ENCODE results near the gene ZNF142.

GRCh38 chr2:218659988-218660358, 550 bp upstream of the ZNF142 start:
- TF ChIP-seq CTCF (IDR thresholded peaks at IDR 0.05 in 8 of 11, conservative IDR thresholded peaks at IDR 0.05 in 3 of 11) (no peak), POLR2A (IDR thresholded peaks at IDR 0.05) (no peak), POLR2AphosphoS5 (IDR thresholded peaks at IDR 0.05) (no peak)
